ENCODE results near the gene CASP8AP2. TPM values are rescaled to one million over a fixed set of nuclear protein-coding genes. Genes with fewer than 3 reads are reported as not detected.
A peak's percentile ranks its signal among the peaks of the same experiment; 100 is the strongest.

The CASP8AP2 gene
- total RNA-seq, 1 donor from 2014 or later, result 59.0 TPM

- no peak overlapping the region for H3K27ac ChIP-seq
- H3K79me2 ChIP-seq (ENCODE audit: low read depth), result peaks cover 100% of the 10 kb centered on the region
- H3K27ac Mint-ChIP-seq, result no peak overlapping the region
- H3K4me3 Mint-ChIP-seq, result peak overlapping the region; percentile 10
- no peaks in the 10 kb centered on the region for H3K27me3 ChIP-seq
- peaks cover 11% of the 10 kb centered on the region for H3K4me1 Mint-ChIP-seq
- peaks cover 49% of the 10 kb centered on the region for H4K20me1 ChIP-seq (ENCODE audit: low read depth)
- H3K4me2 ChIP-seq, result no peak overlapping the region
- no peaks in the 10 kb centered on the region for H3K27me3 Mint-ChIP-seq (ENCODE audit: insufficient read depth, low read depth)
- H3F3A ChIP-seq (ENCODE audit: low read depth), result peaks cover 3% of the 10 kb centered on the region
- no peak overlapping the region for H3K4me3 ChIP-seq
- H3K9me3 ChIP-seq (ENCODE audit: low read depth), result no peaks in the 10 kb centered on the region
- H3K9me3 Mint-ChIP-seq, result no peaks in the 10 kb centered on the region
- H3K9ac ChIP-seq, result no peak overlapping the region
- peaks cover 32% of the 10 kb centered on the region for H3K36me3 Mint-ChIP-seq
- no peak for DNase-seq (ENCODE audit: low spot score)
- no peaks in the 10 kb centered on the region for H3K4me1 ChIP-seq
- TF ChIP-seq EZH2phosphoT487 (IDR thresholded peaks at IDR 0.05) (no peak), EZH2 (IDR thresholded peaks at IDR 0.05) (no peak)
- TF ChIP-seq, protein P1, sequence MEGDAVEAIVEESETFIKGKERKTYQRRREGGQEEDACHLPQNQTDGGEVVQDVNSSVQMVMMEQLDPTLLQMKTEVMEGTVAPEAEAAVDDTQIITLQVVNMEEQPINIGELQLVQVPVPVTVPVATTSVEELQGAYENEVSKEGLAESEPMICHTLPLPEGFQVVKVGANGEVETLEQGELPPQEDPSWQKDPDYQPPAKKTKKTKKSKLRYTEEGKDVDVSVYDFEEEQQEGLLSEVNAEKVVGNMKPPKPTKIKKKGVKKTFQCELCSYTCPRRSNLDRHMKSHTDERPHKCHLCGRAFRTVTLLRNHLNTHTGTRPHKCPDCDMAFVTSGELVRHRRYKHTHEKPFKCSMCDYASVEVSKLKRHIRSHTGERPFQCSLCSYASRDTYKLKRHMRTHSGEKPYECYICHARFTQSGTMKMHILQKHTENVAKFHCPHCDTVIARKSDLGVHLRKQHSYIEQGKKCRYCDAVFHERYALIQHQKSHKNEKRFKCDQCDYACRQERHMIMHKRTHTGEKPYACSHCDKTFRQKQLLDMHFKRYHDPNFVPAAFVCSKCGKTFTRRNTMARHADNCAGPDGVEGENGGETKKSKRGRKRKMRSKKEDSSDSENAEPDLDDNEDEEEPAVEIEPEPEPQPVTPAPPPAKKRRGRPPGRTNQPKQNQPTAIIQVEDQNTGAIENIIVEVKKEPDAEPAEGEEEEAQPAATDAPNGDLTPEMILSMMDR (IDR thresholded peaks at IDR 0.05), result no peak
- H3K36me3 ChIP-seq, result peaks cover 8% of the 10 kb centered on the region
- no peak overlapping the region for H2AFZ ChIP-seq (replicated peaks)
These were observed 7.1 kb downstream of the CASP8AP2 start for GRCh38 chr6:89836639-89837222.

DNA sequence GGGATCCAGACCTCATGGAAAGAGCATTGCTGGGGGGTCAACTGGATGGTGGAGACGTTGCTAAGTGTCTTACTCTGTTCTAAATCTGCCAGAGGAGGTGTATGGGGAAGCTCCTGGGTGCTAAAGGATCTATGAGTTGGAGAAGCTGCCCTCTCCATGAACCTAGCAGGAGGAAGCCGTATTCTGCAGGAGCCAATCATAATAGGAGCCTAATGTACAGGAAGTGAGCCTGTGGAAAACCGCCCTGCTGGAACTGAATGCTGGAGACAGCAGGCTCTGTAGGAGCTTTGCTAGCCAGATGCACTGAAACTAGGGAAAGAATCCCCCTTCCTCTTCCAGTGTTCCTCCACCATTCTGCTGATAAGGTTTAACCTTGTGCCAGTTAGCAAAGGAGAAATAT, 10.9 kb downstream of the CASP8AP2 start:
- H3K4me3 ChIP-seq, result no peak overlapping the region
- no peak overlapping the region for H3K9ac ChIP-seq
- no peaks in the 10 kb centered on the region for H3K9me3 ChIP-seq (ENCODE audit: low read depth)
- H3K36me3 ChIP-seq, result peaks cover 5% of the 10 kb centered on the region
- Mint-ChIP-seq H3K9me3 (no peaks in the 10 kb centered on the region), H3K36me3 (peaks cover 20% of the 10 kb centered on the region), H3K27ac (no peak overlapping the region), H3K4me3 (no peak overlapping the region), H3K4me1 (peaks cover 20% of the 10 kb centered on the region), H3K27me3 (ENCODE audit: insufficient read depth, low read depth) (no peaks in the 10 kb centered on the region)
- H3F3A ChIP-seq (ENCODE audit: low read depth), result no peaks in the 10 kb centered on the region
- TF ChIP-seq, protein P1 (IDR thresholded peaks at IDR 0.05), result no peak
- no peak for TF ChIP-seq EZH2 (IDR thresholded peaks at IDR 0.05)
- no peak for TF ChIP-seq EZH2phosphoT487 (IDR thresholded peaks at IDR 0.05)
- no peaks in the 10 kb centered on the region for H3K27me3 ChIP-seq
- H2AFZ ChIP-seq (replicated peaks), result no peak overlapping the region
- peaks cover 79% of the 10 kb centered on the region for H4K20me1 ChIP-seq (ENCODE audit: low read depth)
- no peaks in the 10 kb centered on the region for H3K4me1 ChIP-seq
- H3K79me2 ChIP-seq (ENCODE audit: low read depth), result peaks cover 100% of the 10 kb centered on the region
- no peak for DNase-seq (ENCODE audit: low spot score)
- no peak overlapping the region for H3K27ac ChIP-seq
- H3K4me2 ChIP-seq, result no peak overlapping the region

DNA sequence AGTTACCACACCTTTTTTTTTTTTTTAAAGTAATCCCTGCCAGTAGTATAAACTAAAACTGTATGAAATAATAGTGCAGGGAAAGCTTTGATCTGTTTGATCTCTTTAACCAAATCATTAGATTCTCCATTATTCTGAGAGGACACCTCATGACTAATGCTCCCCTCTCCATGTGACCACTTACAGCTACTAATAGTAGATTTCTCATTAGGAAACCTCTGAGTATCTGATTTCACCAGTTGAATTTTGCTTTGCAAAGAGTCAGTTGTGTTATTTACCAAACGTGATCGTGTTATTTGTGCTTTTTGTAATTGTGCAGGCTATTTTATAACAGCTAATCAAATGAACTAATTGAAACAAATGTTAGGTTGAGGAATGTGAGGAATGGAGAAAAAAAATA, 12.5 kb downstream of the CASP8AP2 start:
- TF ChIP-seq EZH2 (IDR thresholded peaks at IDR 0.05), result no peak
- TF ChIP-seq, protein P1 (IDR thresholded peaks at IDR 0.05), result no peak
- TF ChIP-seq EZH2phosphoT487 (IDR thresholded peaks at IDR 0.05), result no peak
- no peak overlapping the region for H3K4me3 ChIP-seq
- peaks cover 80% of the 10 kb centered on the region for H4K20me1 ChIP-seq (ENCODE audit: low read depth)
- H3K9me3 ChIP-seq (ENCODE audit: low read depth), result no peaks in the 10 kb centered on the region
- DNase-seq (ENCODE audit: low spot score), result no peak
- peaks cover 3% of the 10 kb centered on the region for H3F3A ChIP-seq (ENCODE audit: low read depth)
- Mint-ChIP-seq H3K4me3 (no peak overlapping the region), H3K27ac (no peak overlapping the region), H3K27me3 (ENCODE audit: insufficient read depth, low read depth) (no peaks in the 10 kb centered on the region), H3K9me3 (no peaks in the 10 kb centered on the region), H3K4me1 (peaks cover 16% of the 10 kb centered on the region), H3K36me3 (peaks cover 10% of the 10 kb centered on the region)
- H2AFZ ChIP-seq (replicated peaks), result no peak overlapping the region
- H3K36me3 ChIP-seq, result peaks cover 5% of the 10 kb centered on the region
- no peaks in the 10 kb centered on the region for H3K4me1 ChIP-seq
- no peak overlapping the region for H3K4me2 ChIP-seq
- no peak overlapping the region for H3K9ac ChIP-seq
- no peaks in the 10 kb centered on the region for H3K27me3 ChIP-seq
- peaks cover 100% of the 10 kb centered on the region for H3K79me2 ChIP-seq (ENCODE audit: low read depth)
- no peak overlapping the region for H3K27ac ChIP-seq
